Hair follicular keratinocyte (primary cell): ENCODE data around the gene DNAH2. TPM values are rescaled to one million over a fixed set of nuclear protein-coding genes. Genes with fewer than 3 reads are reported as not detected.

Experiments
- total RNA-seq: library from RNA; depleted of rRNA; stranded (reverse); fragments of >200 nt; gene quantifications from 2 replicates; pipeline ENCODE4 v1.2.3, GENCODE V29; 2015

DNAH2 gene
- total RNA-seq, result 0.23 and 0.55 TPM in 2 replicates

GRCh38 chr17:7716901-7717755 is at the start of gene DNAH2:
DNAH2 (plus strand) TSS chr17:7717744; CDS start chr17:7719735, 1,991 bp downstream.

GRCh38 chr17:7687072-7687907 is 30.3 kb upstream of the DNAH2 start, which contains the start of gene TP53:
TP53 (minus strand) TSS chr17:7687490; CDS start chr17:7676594, 10,896 bp downstream.

GRCh38 chr17:7687908-7688807 is 29.4 kb upstream of the DNAH2 start, which contains the start of gene WRAP53:
WRAP53 (plus strand) TSS chr17:7688477; CDS start chr17:7688649, 172 bp downstream.

GRCh38 chr17:7704601-7705268 is 12.8 kb upstream of the DNAH2 start, which contains the start of gene EFNB3:
EFNB3 (plus strand) TSS chr17:7705202; CDS start chr17:7705599, 397 bp downstream.

GRCh38 chr17:7833795-7834541 is 116.4 kb downstream of the DNAH2 start, which contains the start of gene KDM6B:
KDM6B (plus strand) TSS chr17:7834217; CDS start chr17:7845555, 11,338 bp downstream.

GRCh38 chr17:7854851-7855659 is 137.5 kb downstream of the DNAH2 start, which contains the start of gene TMEM88:
TMEM88 (plus strand) TSS chr17:7855066; CDS start chr17:7855075, 9 bp downstream.

GRCh38 chr17:7856811-7857712 is 139.5 kb downstream of the DNAH2 start, which contains the start of gene NAA38:
NAA38 (minus strand) TSS chr17:7857559; CDS start chr17:7857463, 96 bp downstream.

GRCh38 chr17:7857713-7858521 is 140.4 kb downstream of the DNAH2 start, which contains the start of gene CYB5D1:
CYB5D1 (plus strand) TSS chr17:7858003; CDS start chr17:7858135, 132 bp downstream.

Other genes with a start within 250 kb of the DNAH2 start
- gene ZBTB4, start 238.1 kb upstream of the DNAH2 start, total RNA-seq, result 25.9 and 36.8 TPM in 2 replicates
- gene SLC35G6, start 236.3 kb upstream of the DNAH2 start, total RNA-seq, result not detected in 2 replicates
- 31.9 and 33.7 TPM in 2 replicates for gene POLR2A, start 233.4 kb upstream of the DNAH2 start, total RNA-seq
- gene TNFSF12, start 168.7 kb upstream of the DNAH2 start, total RNA-seq, result 8.8 and 10.3 TPM in 2 replicates
- 0.80 and 5.9 TPM in 2 replicates for gene TNFSF13, start 159.0 kb upstream of the DNAH2 start, total RNA-seq
- gene SENP3, start 155.8 kb upstream of the DNAH2 start, total RNA-seq, result 56.2 and 86.9 TPM in 2 replicates
- 23.4 and 57.7 TPM in 2 replicates for gene CD68, start 138.1 kb upstream of the DNAH2 start, total RNA-seq
- gene MPDU1, start 133.9 kb upstream of the DNAH2 start, total RNA-seq, result 138 and 153 TPM in 2 replicates
- gene SOX15, start 127.7 kb upstream of the DNAH2 start, total RNA-seq, result 141 and 207 TPM in 2 replicates
- gene FXR2, start 102.8 kb upstream of the DNAH2 start, total RNA-seq, result 39.6 and 41.3 TPM in 2 replicates
- 25.8 and 43.2 TPM in 2 replicates for gene SAT2, start 89.9 kb upstream of the DNAH2 start, total RNA-seq
- gene SHBG, start 87.6 kb upstream of the DNAH2 start, total RNA-seq, result not detected in 2 replicates
- gene ATP1B2, start 66.8 kb upstream of the DNAH2 start, total RNA-seq, result not detected in 2 replicates
- 42.5 and 54.0 TPM in 2 replicates for gene TP53, start 30.3 kb upstream of the DNAH2 start, total RNA-seq
- gene WRAP53, start 29.3 kb upstream of the DNAH2 start, total RNA-seq, result 7.9 and 17.5 TPM in 2 replicates
- gene EFNB3, start 12.5 kb upstream of the DNAH2 start, total RNA-seq, result 0.65 and 3.2 TPM in 2 replicates
- gene KDM6B, start 116.5 kb downstream of the DNAH2 start, total RNA-seq, result 2.1 and 3.9 TPM in 2 replicates
- 0.23 TPM in 1 of 2 replicates, not detected in the other for gene TMEM88, start 137.3 kb downstream of the DNAH2 start, total RNA-seq
- gene NAA38, start 139.8 kb downstream of the DNAH2 start, total RNA-seq, result 70.1 and 79.4 TPM in 2 replicates
- 5.0 and 11.6 TPM in 2 replicates for gene CYB5D1, start 140.3 kb downstream of the DNAH2 start, total RNA-seq
- 52.9 and 57.0 TPM in 2 replicates for gene CHD3, start 171.0 kb downstream of the DNAH2 start, total RNA-seq
- gene RNF227, start 198.5 kb downstream of the DNAH2 start, total RNA-seq, result 2.6 and 5.9 TPM in 2 replicates
- gene KCNAB3, start 212.1 kb downstream of the DNAH2 start, total RNA-seq, result 0.38 and 1.3 TPM in 2 replicates
- gene TRAPPC1, start 214.2 kb downstream of the DNAH2 start, total RNA-seq, result 67.7 and 72.3 TPM in 2 replicates
- gene CNTROB, start 214.5 kb downstream of the DNAH2 start, total RNA-seq, result 20.6 and 21.9 TPM in 2 replicates